Fibroblast of gingiva (primary cell): ENCODE measurements around the gene ARHGAP11A.
"Not testable (repeated sequence)": the region's sequence is repeated elsewhere in the genome, so short reads cannot be mapped to it uniquely, and the experiment has no call there.

Source experiments
- DNase-seq: peaks from one replicate; pipeline ENCODE4 v3.0.0-alpha.2; 2011; ENCODE audit warnings: low read depth

The ARHGAP11A gene

GRCh38 chr15:32615051-32615870 lies at the start of gene ARHGAP11A:
ARHGAP11A (plus strand) TSS chr15:32615504; CDS start chr15:32616212, 708 bp downstream.
- peak; percentile 93 for DNase-seq

GRCh38 chr15:32568988-32569387 lies 46.3 kb upstream of the ARHGAP11A start:
- not testable (repeated sequence) for DNase-seq

- DNase-seq, result not testable (repeated sequence)
These were observed 36.8 kb upstream of the ARHGAP11A start for GRCh38 chr15:32578482-32578881.

- not testable (repeated sequence) for DNase-seq
These were observed 29.5 kb upstream of the ARHGAP11A start for GRCh38 chr15:32585844-32586243.

- DNase-seq, result not testable (repeated sequence)
These were observed 22.2 kb upstream of the ARHGAP11A start, which contains the start of gene GOLGA8N for GRCh38 chr15:32593151-32593550. GOLGA8N (plus strand) TSS chr15:32593456.

- not testable (repeated sequence) for DNase-seq
These were observed 5.8 kb upstream of the ARHGAP11A start for GRCh38 chr15:32609518-32609917.

- DNase-seq, result peak; percentile 43
These were observed 4.6 kb upstream of the ARHGAP11A start for GRCh38 chr15:32610719-32611118.

GRCh38 chr15:32614712-32615050 lies 623 bp upstream of the ARHGAP11A start:
- DNase-seq, result not testable (repeated sequence)

- DNase-seq, result not testable (repeated sequence)
These were observed 645 bp downstream of the ARHGAP11A start for GRCh38 chr15:32615871-32616426.

- DNase-seq, result peak; percentile 19
These were observed 21.1 kb downstream of the ARHGAP11A start for GRCh38 chr15:32636410-32636809.

- peak; percentile 30 for DNase-seq
These were observed 21.7 kb downstream of the ARHGAP11A start for GRCh38 chr15:32636908-32637567.

- DNase-seq, result no peak
These were observed 22.4 kb downstream of the ARHGAP11A start for GRCh38 chr15:32637704-32638103.

GRCh38 chr15:32641517-32642059 lies 26.3 kb downstream of the ARHGAP11A start, which contains the start of gene SCG5:
SCG5 (plus strand) TSS chr15:32641710; CDS start chr15:32643593, 1,883 bp downstream.
- no peak for DNase-seq

GRCh38 chr15:32642667-32643435 lies 27.5 kb downstream of the ARHGAP11A start:
- DNase-seq, result no peak

GRCh38 chr15:32643907-32644445 lies 28.7 kb downstream of the ARHGAP11A start:
- no peak for DNase-seq

GRCh38 chr15:32646291-32646690 lies 31.0 kb downstream of the ARHGAP11A start:
- DNase-seq, result no peak

- DNase-seq, result peak; percentile 33
These were observed 34.0 kb downstream of the ARHGAP11A start for GRCh38 chr15:32649342-32649741.

- DNase-seq, result peak; percentile 72
These were observed 36.0 kb downstream of the ARHGAP11A start for GRCh38 chr15:32651229-32651837.

GRCh38 chr15:32652178-32652577 lies 36.9 kb downstream of the ARHGAP11A start:
- DNase-seq, result no peak

- no peak for DNase-seq
These were observed 40.8 kb downstream of the ARHGAP11A start for GRCh38 chr15:32656091-32656490.

- no peak for DNase-seq
These were observed 41.2 kb downstream of the ARHGAP11A start for GRCh38 chr15:32656496-32656895.
